NT2/D1 (cell line): ENCODE measurements around the gene RHNO1.

Experiments
- YY1 ChIP-seq: IDR thresholded peaks from 2 replicates; pipeline ENCODE4 v1.6.1; 2011; ENCODE audit not compliant: insufficient read length, insufficient read depth
- ZNF274 ChIP-seq: IDR thresholded peaks from 2 replicates; pipeline ENCODE4 v1.6.1; 2011; ENCODE audit warnings: mild to moderate bottlenecking, low read depth, low read length

DNA sequence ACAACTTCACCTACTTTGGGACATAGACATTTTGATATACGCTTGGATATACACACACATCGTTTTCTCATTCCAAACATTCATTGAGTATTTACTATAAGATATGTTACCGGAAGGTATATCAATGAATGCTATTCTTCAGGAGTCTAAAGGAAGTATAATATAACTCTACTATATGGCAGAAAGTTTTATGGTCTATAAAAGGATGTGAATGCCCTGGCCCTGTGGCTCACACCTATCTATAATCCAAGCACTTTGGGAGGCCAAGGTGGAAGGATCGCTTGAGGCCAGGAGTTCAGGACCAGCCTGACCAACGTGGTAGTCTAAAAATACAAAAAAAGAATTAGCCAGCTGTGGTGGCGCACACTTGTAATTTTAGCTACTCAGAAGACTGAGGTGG is 47.7 kb upstream of the RHNO1 start:
- TF ChIP-seq ZNF274 (no peak), YY1 (no peak)
